HEK293T (cell line): ENCODE results near the gene EIF2B1.
"Not testable (repeated sequence)": the region's sequence is repeated elsewhere in the genome, so short reads cannot be mapped to it uniquely, and the experiment has no call there.

Experiments
- ARNT ChIP-seq: fragments of 450-650 bp; IDR thresholded peaks from 2 replicates; pipeline ENCODE4 v1.6.1; 2017; ENCODE audit warnings: mild to moderate bottlenecking
- BHLHE40 ChIP-seq: fragments of 450-650 bp; IDR thresholded peaks from 2 replicates; pipeline ENCODE4 v1.6.1; 2016; ENCODE audit warnings: mild to moderate bottlenecking, moderate library complexity, borderline replicate concordance
- CTBP1 ChIP-seq: fragments of 450-650 bp; IDR thresholded peaks from 2 replicates; pipeline ENCODE4 v1.6.1; 2016; ENCODE audit warnings: borderline replicate concordance
- FOXA1 ChIP-seq: fragments of 450-650 bp; IDR thresholded peaks from 2 replicates; pipeline ENCODE4 v1.6.1; 2016; ENCODE audit warnings: mild to moderate bottlenecking
- FOXM1 ChIP-seq: fragments of 450-650 bp; IDR thresholded peaks from 2 replicates; pipeline ENCODE4 v1.6.1; 2017; ENCODE audit warnings: mild to moderate bottlenecking, borderline replicate concordance
- HDGF ChIP-seq: fragments of 450-650 bp; IDR thresholded peaks from 2 replicates; pipeline ENCODE4 v1.6.1; 2017; ENCODE audit warnings: antibody characterized with exemption, borderline replicate concordance
- LEF1 ChIP-seq: fragments of 450-650 bp; IDR thresholded peaks from 2 replicates; pipeline ENCODE4 v1.6.1; 2017; ENCODE audit warnings: mild to moderate bottlenecking, borderline replicate concordance
- NFRKB ChIP-seq: fragments of 450-650 bp; IDR thresholded peaks from 2 replicates; pipeline ENCODE4 v1.6.1; 2016; ENCODE audit warnings: mild to moderate bottlenecking, moderate library complexity
- SP1 ChIP-seq: fragments of 450-650 bp; IDR thresholded peaks from 2 replicates; pipeline ENCODE4 v1.6.1; 2017
- SUZ12 ChIP-seq: fragments of 450-650 bp; IDR thresholded peaks from 2 replicates; pipeline ENCODE4 v1.6.1; 2016; ENCODE audit warnings: mild to moderate bottlenecking
- TARDBP ChIP-seq: fragments of 450-650 bp; IDR thresholded peaks from 2 replicates; pipeline ENCODE4 v1.6.1; 2016
- TF ChIP-seq, protein P1 (sequence below): fragments of 450-650 bp; IDR thresholded peaks from 2 replicates; pipeline ENCODE4 v1.6.1; 2016

DNA sequence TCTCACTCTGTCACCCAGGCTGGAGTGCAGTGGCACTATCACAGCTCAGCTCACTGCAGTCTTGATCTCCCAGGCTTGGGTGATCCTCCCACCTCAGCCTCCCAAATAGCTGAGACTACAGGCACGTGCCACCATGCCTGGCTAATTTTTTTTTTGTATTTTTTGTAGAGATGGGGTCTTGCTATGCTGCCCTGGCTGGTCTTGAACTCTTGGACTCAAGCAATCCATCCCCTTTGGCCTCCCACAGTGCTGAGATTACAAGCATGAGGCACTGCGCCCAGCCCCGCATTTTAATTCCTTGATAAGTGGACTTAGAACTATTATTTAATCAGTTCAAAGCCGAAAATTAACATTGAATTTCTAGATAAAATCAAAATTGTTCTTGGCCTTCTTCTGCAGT is 54.7 kb downstream of the EIF2B1 start:
- not testable (repeated sequence) for TF ChIP-seq FOXM1, FOXA1, LEF1, SUZ12, SP1, ARNT, BHLHE40, HDGF, NFRKB, CTBP1, TARDBP
- TF ChIP-seq, protein P1, sequence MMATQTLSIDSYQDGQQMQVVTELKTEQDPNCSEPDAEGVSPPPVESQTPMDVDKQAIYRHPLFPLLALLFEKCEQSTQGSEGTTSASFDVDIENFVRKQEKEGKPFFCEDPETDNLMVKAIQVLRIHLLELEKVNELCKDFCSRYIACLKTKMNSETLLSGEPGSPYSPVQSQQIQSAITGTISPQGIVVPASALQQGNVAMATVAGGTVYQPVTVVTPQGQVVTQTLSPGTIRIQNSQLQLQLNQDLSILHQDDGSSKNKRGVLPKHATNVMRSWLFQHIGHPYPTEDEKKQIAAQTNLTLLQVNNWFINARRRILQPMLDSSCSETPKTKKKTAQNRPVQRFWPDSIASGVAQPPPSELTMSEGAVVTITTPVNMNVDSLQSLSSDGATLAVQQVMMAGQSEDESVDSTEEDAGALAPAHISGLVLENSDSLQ, result not testable (repeated sequence)
